ENCODE data around the gene PRR20G.

PRR20G gene

GRCh38 chr3:127287840-127288239 lies at the start of gene PRR20G:
Gene PRR20G (minus strand): TSS chr3:127288046. CDS start chr3:127287365, 681 bp downstream.
- Histone ChIP-seq H3K9me3 (ENCODE audit: control insufficient read depth in 1 of 2, low read length in 2 of 2) (peaks cover 0 to 4% of the 10 kb centered on the region in 2 donors), H3K36me3 (ENCODE audit: control insufficient read depth in 1 of 2, insufficient read depth in 2 of 2, low read length in 2 of 2) (no peaks in the 10 kb centered on the region), H3K27ac (ENCODE audit: low read length) (no peak within 1 kb of the TSS), H3K4me1 (ENCODE audit: control insufficient read depth in 1 of 2, insufficient read depth in 2 of 2, low read length in 2 of 2) (no peaks in the 10 kb centered on the region), H3K27me3 (ENCODE audit: low read depth, low read length) (no peaks in the 10 kb centered on the region), H3K4me3 (ENCODE audit: low read depth in 1 of 2, low read length in 2 of 2) (no peak within 1 kb of the TSS)

- Histone ChIP-seq H3K9me3 (ENCODE audit: control insufficient read depth in 1 of 2, low read length in 2 of 2) (peaks cover 0 to 10% of the 10 kb centered on the region in 2 donors), H3K4me1 (ENCODE audit: control insufficient read depth in 1 of 2, insufficient read depth in 2 of 2, low read length in 2 of 2) (no peaks in the 10 kb centered on the region), H3K27ac (ENCODE audit: low read length) (no peak overlapping the region), H3K4me3 (ENCODE audit: low read depth in 1 of 2, low read length in 2 of 2) (no peak overlapping the region), H3K36me3 (ENCODE audit: control insufficient read depth in 1 of 2, insufficient read depth in 2 of 2, low read length in 2 of 2) (no peaks in the 10 kb centered on the region), H3K27me3 (ENCODE audit: low read depth, low read length) (peaks cover 15% of the 10 kb centered on the region)
These were observed 49.2 kb upstream of the PRR20G start for GRCh38 chr3:127337001-127337400.

GRCh38 chr3:127336101-127336500 lies 48.3 kb upstream of the PRR20G start:
- H3K4me3 ChIP-seq (ENCODE audit: low read depth in 1 of 2, low read length in 2 of 2): no peak overlapping the region

GRCh38 chr3:127330385-127330784 lies 42.5 kb upstream of the PRR20G start:
- Histone ChIP-seq H3K27ac (ENCODE audit: low read length) (no peak overlapping the region), H3K27me3 (ENCODE audit: low read depth, low read length) (no peaks in the 10 kb centered on the region), H3K36me3 (ENCODE audit: control insufficient read depth in 1 of 2, insufficient read depth in 2 of 2, low read length in 2 of 2) (no peaks in the 10 kb centered on the region), H3K9me3 (ENCODE audit: control insufficient read depth in 1 of 2, low read length in 2 of 2) (peaks cover 4 to 38% of the 10 kb centered on the region in 2 donors), H3K4me1 (ENCODE audit: control insufficient read depth in 1 of 2, insufficient read depth in 2 of 2, low read length in 2 of 2) (no peaks in the 10 kb centered on the region), H3K4me3 (ENCODE audit: low read depth in 1 of 2, low read length in 2 of 2) (peak overlapping the region in 1 of 2 donors; percentile 20)

More at GRCh38 chr3:127336101-127336500, 48.3 kb upstream of the PRR20G start:
- Histone ChIP-seq H3K27ac (ENCODE audit: low read length) (no peak overlapping the region), H3K36me3 (ENCODE audit: control insufficient read depth in 1 of 2, insufficient read depth in 2 of 2, low read length in 2 of 2) (no peaks in the 10 kb centered on the region), H3K27me3 (ENCODE audit: low read depth, low read length) (peaks cover 15% of the 10 kb centered on the region), H3K9me3 (ENCODE audit: control insufficient read depth in 1 of 2, low read length in 2 of 2) (peaks cover 0 to 10% of the 10 kb centered on the region in 2 donors), H3K4me1 (ENCODE audit: control insufficient read depth in 1 of 2, insufficient read depth in 2 of 2, low read length in 2 of 2) (no peaks in the 10 kb centered on the region)

- H3K36me3 ChIP-seq (ENCODE audit: control insufficient read depth in 1 of 2, insufficient read depth in 2 of 2, low read length in 2 of 2): no peaks in the 10 kb centered on the region
- peak overlapping the region in 1 of 2 donors; percentile 6 for H3K4me3 ChIP-seq (ENCODE audit: low read depth in 1 of 2, low read length in 2 of 2)
- no peaks in the 10 kb centered on the region for H3K4me1 ChIP-seq (ENCODE audit: control insufficient read depth in 1 of 2, insufficient read depth in 2 of 2, low read length in 2 of 2)
- no peak overlapping the region for H3K27ac ChIP-seq (ENCODE audit: low read length)
- H3K27me3 ChIP-seq (ENCODE audit: low read depth, low read length): no peaks in the 10 kb centered on the region
- peaks cover 4 to 38% of the 10 kb centered on the region in 2 donors for H3K9me3 ChIP-seq (ENCODE audit: control insufficient read depth in 1 of 2, low read length in 2 of 2)
These were observed 41.9 kb upstream of the PRR20G start for GRCh38 chr3:127329631-127330285.

- Histone ChIP-seq H3K4me1 (ENCODE audit: control insufficient read depth in 1 of 2, insufficient read depth in 2 of 2, low read length in 2 of 2) (no peaks in the 10 kb centered on the region), H3K36me3 (ENCODE audit: control insufficient read depth in 1 of 2, insufficient read depth in 2 of 2, low read length in 2 of 2) (no peaks in the 10 kb centered on the region), H3K27me3 (ENCODE audit: low read depth, low read length) (no peaks in the 10 kb centered on the region), H3K27ac (ENCODE audit: low read length) (no peak overlapping the region), H3K9me3 (ENCODE audit: control insufficient read depth in 1 of 2, low read length in 2 of 2) (peaks cover 4 to 32% of the 10 kb centered on the region in 2 donors), H3K4me3 (ENCODE audit: low read depth in 1 of 2, low read length in 2 of 2) (no peak overlapping the region)
These were observed 40.6 kb upstream of the PRR20G start for GRCh38 chr3:127328421-127328820.

- H3K4me3 ChIP-seq (ENCODE audit: low read depth in 1 of 2, low read length in 2 of 2): no peak overlapping the region
- no peaks in the 10 kb centered on the region for H3K4me1 ChIP-seq (ENCODE audit: control insufficient read depth in 1 of 2, insufficient read depth in 2 of 2, low read length in 2 of 2)
- no peaks in the 10 kb centered on the region for H3K36me3 ChIP-seq (ENCODE audit: control insufficient read depth in 1 of 2, insufficient read depth in 2 of 2, low read length in 2 of 2)
- peaks cover 4 to 28% of the 10 kb centered on the region in 2 donors for H3K9me3 ChIP-seq (ENCODE audit: control insufficient read depth in 1 of 2, low read length in 2 of 2)
- no peak overlapping the region for H3K27ac ChIP-seq (ENCODE audit: low read length)
- H3K27me3 ChIP-seq (ENCODE audit: low read depth, low read length): no peaks in the 10 kb centered on the region
These were observed 38.5 kb upstream of the PRR20G start for GRCh38 chr3:127326341-127326740.

GRCh38 chr3:127325629-127325961 lies 37.7 kb upstream of the PRR20G start:
- Histone ChIP-seq H3K4me1 (ENCODE audit: control insufficient read depth in 1 of 2, insufficient read depth in 2 of 2, low read length in 2 of 2) (no peaks in the 10 kb centered on the region), H3K27me3 (ENCODE audit: low read depth, low read length) (no peaks in the 10 kb centered on the region), H3K36me3 (ENCODE audit: control insufficient read depth in 1 of 2, insufficient read depth in 2 of 2, low read length in 2 of 2) (no peaks in the 10 kb centered on the region), H3K4me3 (ENCODE audit: low read depth in 1 of 2, low read length in 2 of 2) (no peak overlapping the region), H3K9me3 (ENCODE audit: control insufficient read depth in 1 of 2, low read length in 2 of 2) (peaks cover 4 to 24% of the 10 kb centered on the region in 2 donors), H3K27ac (ENCODE audit: low read length) (no peak overlapping the region)

- no peaks in the 10 kb centered on the region for H3K4me1 ChIP-seq (ENCODE audit: control insufficient read depth in 1 of 2, insufficient read depth in 2 of 2, low read length in 2 of 2)
These were observed 37.2 kb upstream of the PRR20G start for GRCh38 chr3:127324913-127325628.

GRCh38 chr3:127324076-127324475 lies 36.2 kb upstream of the PRR20G start:
- H3K9me3 ChIP-seq (ENCODE audit: control insufficient read depth in 1 of 2, low read length in 2 of 2): peaks cover 4 to 10% of the 10 kb centered on the region in 2 donors
- H3K27me3 ChIP-seq (ENCODE audit: low read depth, low read length): no peaks in the 10 kb centered on the region
- no peak overlapping the region for H3K4me3 ChIP-seq (ENCODE audit: low read depth in 1 of 2, low read length in 2 of 2)
- no peaks in the 10 kb centered on the region for H3K4me1 ChIP-seq (ENCODE audit: control insufficient read depth in 1 of 2, insufficient read depth in 2 of 2, low read length in 2 of 2)
- no peaks in the 10 kb centered on the region for H3K36me3 ChIP-seq (ENCODE audit: control insufficient read depth in 1 of 2, insufficient read depth in 2 of 2, low read length in 2 of 2)
- H3K27ac ChIP-seq (ENCODE audit: low read length): no peak overlapping the region

More at GRCh38 chr3:127324913-127325628, 37.2 kb upstream of the PRR20G start:
- no peaks in the 10 kb centered on the region for H3K27me3 ChIP-seq (ENCODE audit: low read depth, low read length)
- H3K27ac ChIP-seq (ENCODE audit: low read length): no peak overlapping the region
- H3K36me3 ChIP-seq (ENCODE audit: control insufficient read depth in 1 of 2, insufficient read depth in 2 of 2, low read length in 2 of 2): no peaks in the 10 kb centered on the region
- H3K4me3 ChIP-seq (ENCODE audit: low read depth in 1 of 2, low read length in 2 of 2): no peak overlapping the region
- peaks cover 4 to 18% of the 10 kb centered on the region in 2 donors for H3K9me3 ChIP-seq (ENCODE audit: control insufficient read depth in 1 of 2, low read length in 2 of 2)

- H3K36me3 ChIP-seq (ENCODE audit: control insufficient read depth in 1 of 2, insufficient read depth in 2 of 2, low read length in 2 of 2): no peaks in the 10 kb centered on the region
- no peaks in the 10 kb centered on the region for H3K4me1 ChIP-seq (ENCODE audit: control insufficient read depth in 1 of 2, insufficient read depth in 2 of 2, low read length in 2 of 2)
- no peak overlapping the region for H3K4me3 ChIP-seq (ENCODE audit: low read depth in 1 of 2, low read length in 2 of 2)
- H3K27ac ChIP-seq (ENCODE audit: low read length): no peak overlapping the region
- H3K27me3 ChIP-seq (ENCODE audit: low read depth, low read length): no peaks in the 10 kb centered on the region
- H3K9me3 ChIP-seq (ENCODE audit: control insufficient read depth in 1 of 2, low read length in 2 of 2): peaks cover 1 to 9% of the 10 kb centered on the region in 2 donors
These were observed 35.7 kb upstream of the PRR20G start for GRCh38 chr3:127323581-127323980.
